Pancreas (tissue), 10 donors: ENCODE measurements around the gene OSBPL8. TPM values are rescaled to one million over a fixed set of nuclear protein-coding genes. Genes with fewer than 3 reads are reported as not detected.

Experiments
- ATAC-seq, 4 donors: fragments of 200-7000 bp; cut with Tn5 transposase; one replicate each; pipeline versions ENCODE4 v1.8.0 to v1.9.1; 2020; ENCODE audit warnings: mild to moderate bottlenecking in 4 of 4, moderate library complexity in 4 of 4
- DNase-seq, 6 donors: peaks; one replicate each; pipeline ENCODE4 v3.0.0-alpha.2; 2020
- FAIRE-seq: peaks from 2 replicates; lab custom pipeline; 2012; peaks lifted over from hg19 to GRCh38; lab: Jason Lieb, UNC
- H3K27ac ChIP-seq, 4 donors: fragments of 200-600 bp; sonication (generic); 1 replicate in 3 of 4; 2 replicates in 1 of 4; pipeline versions ENCODE4 v1.5.0 to v1.8.0; 2020
- H3K27me3 ChIP-seq, 4 donors: fragments of 200-600 bp; one replicate each; pipeline ENCODE4 v1.8.0; 2021
- H3K36me3 ChIP-seq, 3 donors: fragments of 200-600 bp; sonication (generic) in 1 of 3; one replicate each; pipeline versions ENCODE4 v1.5.0 to v1.8.0; 2020 to 2021
- H3K4me1 ChIP-seq, 3 donors: fragments of 200-600 bp; one replicate each; pipeline ENCODE4 v1.8.0; 2021
- H3K4me3 ChIP-seq, 4 donors: fragments of 200-600 bp; sonication (generic) in 2 of 4; one replicate each; pipeline versions ENCODE4 v1.5.0 to v1.8.0; 2020 to 2021
- H3K9me3 ChIP-seq, 4 donors: fragments of 200-600 bp; one replicate each; pipeline ENCODE4 v1.8.0; 2021
- WGBS, 2 donors: extraction: QIAGEN DNeasy Blood & Tissue Kit; methylation state at CpG; one replicate each; pipeline ENCODE4 v1.1.7; 2013; 5-methylcytosine and 5-hydroxymethylcytosine counted together
- intact Hi-C, 3 donors: fragments of 100-400 bp; cut with DNase I; formaldehyde crosslinking; loops; one replicate each; pipeline versions ENCODE4 v1.11.1 to v1.14.2; 2022
- polyA plus RNA-seq, 2 donors: library from polyadenylated mRNA; stranded (reverse); fragments of 200-250 nt; gene quantifications; one replicate each; pipeline ENCODE4 v1.2.3, GENCODE V29; 2013
- total RNA-seq, 6 donors: library from RNA; stranded (reverse); fragmentation: NEBNext Ultra II Directional in 4 of 6; extraction: Animal tissue kit (Norgen Biotek cat#: 25700) in 4 of 6; gene quantifications; one replicate each; pipeline versions ENCODE4 v1.2.1 to v1.2.4, GENCODE V29; 2021 to 2023
- TF ChIP-seq, protein P1 (sequence below), 4 donors: fragments of 200-600 bp; sonication (generic) in 3 of 4; IDR thresholded peaks; one replicate each; pipeline versions ENCODE4 v1.5.0 to v1.8.0; 2021; ENCODE audit warnings: antibody characterized with exemption in 4 of 4
- donor health status: healthy with polysubstance abuse.
- donor health status: DM: no; HTN: no; CAD: no; lungs with moderate emphysema.
- donor health status: DM: no; HTN: no; CAD: no.
- donor health status: control.
- donor health status: control.
- donor health status: Bipolar disorder and iron deficiency.
- donor health status: DM: yes; HTN: yes; CAD: no.
- donor health status: DM: no; HTN: no; CAD: no.
- donor health status: DM: no; HTN: no; CAD: no.
- donor health status: DM: yes; HTN: yes; CAD: no.

The OSBPL8 gene
- total and polyA plus RNA-seq, 8 donors: 3.6 to 39.6 (median 22.7) TPM

DNA sequence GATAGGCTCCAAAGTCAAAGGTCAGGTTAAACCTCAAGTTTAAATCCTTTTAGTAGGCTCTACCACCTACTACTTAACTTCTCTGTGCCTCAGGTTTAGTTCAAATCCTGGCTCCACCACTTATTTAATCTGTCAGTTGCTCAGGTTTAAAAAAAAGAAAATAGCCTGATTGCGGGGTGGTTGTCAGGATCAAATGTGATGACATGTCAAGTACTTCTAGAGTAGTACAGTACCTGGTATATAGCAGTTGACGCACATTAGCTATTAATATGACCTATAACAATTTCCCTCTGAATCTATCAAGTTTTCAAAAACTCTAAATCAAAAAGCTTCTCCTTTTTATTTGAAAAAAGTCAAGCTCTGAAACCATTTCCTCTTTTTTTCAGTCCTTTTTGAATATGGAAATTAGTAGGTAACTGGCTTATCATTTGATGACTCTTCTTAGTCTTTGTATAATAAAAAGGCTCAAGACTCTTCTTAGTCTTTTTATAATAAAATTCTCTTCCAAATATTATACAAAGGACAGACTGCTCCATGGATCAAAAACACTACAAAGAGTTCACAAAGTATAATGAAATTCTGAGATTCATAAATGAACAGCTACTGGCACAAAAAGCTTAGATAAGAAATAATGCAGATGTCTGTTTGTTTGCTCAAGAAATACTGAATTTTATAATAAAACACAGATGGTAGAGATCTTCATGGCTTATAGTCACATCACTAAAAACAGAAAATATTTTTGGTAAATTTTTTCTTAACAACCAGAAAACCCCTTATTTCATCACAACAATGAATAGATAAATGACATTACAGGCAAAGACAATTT, 5.0 kb downstream of the OSBPL8 start:
- ATAC-seq: no peak
- TF ChIP-seq, protein P1, sequence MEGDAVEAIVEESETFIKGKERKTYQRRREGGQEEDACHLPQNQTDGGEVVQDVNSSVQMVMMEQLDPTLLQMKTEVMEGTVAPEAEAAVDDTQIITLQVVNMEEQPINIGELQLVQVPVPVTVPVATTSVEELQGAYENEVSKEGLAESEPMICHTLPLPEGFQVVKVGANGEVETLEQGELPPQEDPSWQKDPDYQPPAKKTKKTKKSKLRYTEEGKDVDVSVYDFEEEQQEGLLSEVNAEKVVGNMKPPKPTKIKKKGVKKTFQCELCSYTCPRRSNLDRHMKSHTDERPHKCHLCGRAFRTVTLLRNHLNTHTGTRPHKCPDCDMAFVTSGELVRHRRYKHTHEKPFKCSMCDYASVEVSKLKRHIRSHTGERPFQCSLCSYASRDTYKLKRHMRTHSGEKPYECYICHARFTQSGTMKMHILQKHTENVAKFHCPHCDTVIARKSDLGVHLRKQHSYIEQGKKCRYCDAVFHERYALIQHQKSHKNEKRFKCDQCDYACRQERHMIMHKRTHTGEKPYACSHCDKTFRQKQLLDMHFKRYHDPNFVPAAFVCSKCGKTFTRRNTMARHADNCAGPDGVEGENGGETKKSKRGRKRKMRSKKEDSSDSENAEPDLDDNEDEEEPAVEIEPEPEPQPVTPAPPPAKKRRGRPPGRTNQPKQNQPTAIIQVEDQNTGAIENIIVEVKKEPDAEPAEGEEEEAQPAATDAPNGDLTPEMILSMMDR (IDR thresholded peaks at IDR 0.05): no peak
- DNase-seq: no peak
- no peaks in the 10 kb centered on the region for H3K9me3 ChIP-seq
- peaks cover 5 to 27% (median 13%) of the 10 kb centered on the region in 3 donors for H3K4me1 ChIP-seq
- no peaks in the 10 kb centered on the region for H3K27me3 ChIP-seq
- no peak for FAIRE-seq
- no peak overlapping the region for H3K4me3 ChIP-seq
- H3K36me3 ChIP-seq: no peaks in the 10 kb centered on the region
- H3K27ac ChIP-seq: no peak overlapping the region
- intact Hi-C loops: no loop called here
- WGBS, 2 donors: 86 to 87% methylated on average over 2 of the region's 2 CpGs

DNA sequence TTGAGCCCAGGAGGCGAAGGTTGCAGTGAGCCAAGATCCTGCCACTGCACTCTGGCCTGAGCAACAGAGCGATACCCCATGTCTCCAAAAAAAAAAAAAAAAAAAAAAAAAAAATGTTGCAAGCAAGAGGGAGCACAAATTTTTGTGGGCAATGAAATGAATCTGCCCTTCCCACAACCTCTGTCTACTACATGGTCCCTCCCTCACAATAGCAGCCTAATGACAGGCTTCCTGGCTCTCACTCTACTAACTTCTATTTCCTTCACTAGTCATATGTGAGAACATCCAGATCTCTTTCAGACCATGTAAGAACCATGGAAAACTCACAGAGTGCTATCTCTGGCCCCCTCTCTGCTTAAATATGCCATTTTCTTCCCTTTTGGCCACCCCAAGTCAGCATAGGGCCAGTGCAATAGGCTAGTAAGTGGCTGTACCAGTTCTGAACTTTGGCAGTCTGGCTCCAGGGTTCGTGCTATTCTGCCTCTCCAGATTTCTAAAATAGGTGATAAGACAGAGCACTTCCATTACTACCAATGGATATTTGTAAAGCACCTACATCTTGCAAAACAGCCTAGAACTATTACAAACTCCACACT, 7.1 kb downstream of the OSBPL8 start:
- ATAC-seq: peak in 1 of 4 donors; percentile 30
- TF ChIP-seq, protein P1 (IDR thresholded peaks at IDR 0.05): no peak

DNA sequence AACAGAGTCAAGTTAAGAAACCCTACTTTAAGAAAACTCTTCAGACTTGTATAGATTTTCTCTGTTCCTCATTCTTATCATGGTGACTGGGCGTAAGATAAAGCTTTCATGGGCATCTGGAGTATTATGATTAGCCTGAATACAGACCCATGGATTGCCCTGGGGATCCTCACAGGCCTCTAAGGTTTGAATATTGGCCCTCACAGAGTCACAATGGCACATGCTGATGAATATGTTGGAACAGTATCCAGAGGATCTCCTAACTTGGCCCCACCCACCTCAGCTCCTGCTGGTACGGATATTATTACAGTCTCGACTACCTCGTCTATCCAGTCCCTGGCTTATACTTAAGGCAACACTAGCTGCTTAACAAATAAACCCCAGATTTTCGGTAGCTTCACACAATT, 8.1 kb downstream of the OSBPL8 start:
- DNase-seq (no peak), ATAC-seq (no peak), FAIRE-seq (no peak)
- Histone ChIP-seq H3K4me1 (peaks cover 5 to 29% (median 18%) of the 10 kb centered on the region in 3 donors), H3K27ac (no peak overlapping the region), H3K36me3 (no peaks in the 10 kb centered on the region), H3K27me3 (no peaks in the 10 kb centered on the region), H3K9me3 (no peaks in the 10 kb centered on the region), H3K4me3 (no peak overlapping the region)
- TF ChIP-seq, protein P1 (IDR thresholded peaks at IDR 0.05): no peak
- WGBS, 2 donors: 58 to 62% methylated on average over 5 of the region's 5 CpGs
- intact Hi-C loops: no loop called here

More for the DNA sequence above, 7.1 kb downstream of the OSBPL8 start:
- Histone ChIP-seq H3K4me3 (no peak overlapping the region), H3K9me3 (no peaks in the 10 kb centered on the region), H3K27me3 (no peaks in the 10 kb centered on the region), H3K27ac (no peak overlapping the region), H3K4me1 (peaks cover 9 to 34% (median 20%) of the 10 kb centered on the region in 3 donors), H3K36me3 (no peaks in the 10 kb centered on the region)
- 84 to 85% methylated on average over 3 of the region's 3 CpGs for WGBS, 2 donors
- intact Hi-C loops: no loop called here
- FAIRE-seq: no peak
- DNase-seq: no peak

DNA sequence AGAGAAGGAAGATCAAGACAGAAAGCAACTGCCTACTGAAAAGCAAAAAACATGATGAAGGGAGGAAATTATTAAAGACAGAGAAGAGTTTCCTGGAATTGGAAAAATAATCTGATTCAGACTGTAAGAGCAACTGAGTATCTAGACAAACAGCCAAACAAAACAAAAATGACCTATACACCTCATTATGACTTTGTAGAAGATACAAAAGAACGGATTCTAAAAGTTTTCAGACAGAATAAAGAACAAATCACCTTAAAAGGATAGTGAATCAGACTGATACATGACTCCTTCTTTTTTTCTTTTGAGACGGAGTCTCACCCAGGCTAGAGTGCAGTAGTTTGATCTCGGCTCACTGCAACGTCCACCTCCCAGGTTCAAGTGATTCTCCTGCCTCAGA, 10.4 kb downstream of the OSBPL8 start:
- TF ChIP-seq, protein P1 (IDR thresholded peaks at IDR 0.05): no peak
- H3K4me1 ChIP-seq: peaks cover 15 to 31% (median 22%) of the 10 kb centered on the region in 3 donors
- H3K36me3 ChIP-seq: no peaks in the 10 kb centered on the region
- ATAC-seq (no peak), FAIRE-seq (no peak), DNase-seq (no peak)
- no peak overlapping the region for H3K4me3 ChIP-seq
- H3K27me3 ChIP-seq: no peaks in the 10 kb centered on the region
- no peak overlapping the region for H3K27ac ChIP-seq
- intact Hi-C loops: no loop called here
- WGBS, 2 donors: 73 to 88% methylated on average over 4 of the region's 4 CpGs
- H3K9me3 ChIP-seq: no peaks in the 10 kb centered on the region
